ENCODE results near the gene FNIP2.

DNA sequence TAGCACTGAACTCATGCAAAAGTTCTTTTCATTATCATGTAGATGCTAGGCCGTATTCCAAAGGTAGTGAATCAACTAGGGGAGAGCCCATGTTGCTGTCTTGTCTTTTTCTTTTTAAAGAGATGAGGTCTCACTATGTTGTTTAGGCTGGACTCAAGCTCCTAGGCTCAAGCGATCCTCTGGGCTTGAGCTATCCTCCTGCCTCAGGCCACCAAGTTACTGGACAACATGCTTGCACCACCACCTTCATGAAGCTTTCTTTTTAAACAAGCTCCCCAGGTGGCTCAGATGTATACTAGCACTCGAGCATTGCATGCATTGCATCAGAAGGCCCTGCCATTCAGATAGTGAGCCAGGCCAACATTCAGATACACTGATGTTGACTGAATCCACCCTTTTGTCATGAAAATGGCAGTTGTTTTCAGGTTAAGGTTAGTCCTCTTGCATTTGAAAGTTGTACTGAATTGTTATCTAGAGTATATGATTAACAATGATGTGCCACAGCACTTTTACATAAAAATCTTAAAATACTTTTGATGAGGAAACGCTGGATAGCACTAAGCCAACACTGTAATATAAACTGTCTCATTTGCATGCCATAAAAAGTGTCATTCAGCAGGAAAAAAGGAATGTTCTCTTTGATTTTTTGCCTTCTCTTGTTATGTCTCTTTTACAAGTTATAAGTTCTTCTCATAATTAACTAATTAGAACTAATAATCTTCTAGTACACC is 76.7 kb downstream of the FNIP2 start:
- TF ChIP-seq SIX5 (IDR thresholded peaks at IDR 0.05; ENCODE audit: low read depth, low read length, severe bottlenecking), result no peak
- TF ChIP-seq MYC (IDR thresholded peaks at IDR 0.05; ENCODE audit: insufficient read depth, insufficient read length, insufficient replicate concordance, low read length, severe bottlenecking), result no peak
- TF ChIP-seq, protein P1, sequence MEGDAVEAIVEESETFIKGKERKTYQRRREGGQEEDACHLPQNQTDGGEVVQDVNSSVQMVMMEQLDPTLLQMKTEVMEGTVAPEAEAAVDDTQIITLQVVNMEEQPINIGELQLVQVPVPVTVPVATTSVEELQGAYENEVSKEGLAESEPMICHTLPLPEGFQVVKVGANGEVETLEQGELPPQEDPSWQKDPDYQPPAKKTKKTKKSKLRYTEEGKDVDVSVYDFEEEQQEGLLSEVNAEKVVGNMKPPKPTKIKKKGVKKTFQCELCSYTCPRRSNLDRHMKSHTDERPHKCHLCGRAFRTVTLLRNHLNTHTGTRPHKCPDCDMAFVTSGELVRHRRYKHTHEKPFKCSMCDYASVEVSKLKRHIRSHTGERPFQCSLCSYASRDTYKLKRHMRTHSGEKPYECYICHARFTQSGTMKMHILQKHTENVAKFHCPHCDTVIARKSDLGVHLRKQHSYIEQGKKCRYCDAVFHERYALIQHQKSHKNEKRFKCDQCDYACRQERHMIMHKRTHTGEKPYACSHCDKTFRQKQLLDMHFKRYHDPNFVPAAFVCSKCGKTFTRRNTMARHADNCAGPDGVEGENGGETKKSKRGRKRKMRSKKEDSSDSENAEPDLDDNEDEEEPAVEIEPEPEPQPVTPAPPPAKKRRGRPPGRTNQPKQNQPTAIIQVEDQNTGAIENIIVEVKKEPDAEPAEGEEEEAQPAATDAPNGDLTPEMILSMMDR (IDR thresholded peaks at IDR 0.05 in 2 of 3, conservative IDR thresholded peaks at IDR 0.05 in 1 of 3; ENCODE audit: control insufficient read depth in 2 of 3, extremely low read depth in 1 of 3, insufficient read depth in 1 of 3, low read depth in 3 of 3, low read length in 3 of 3), result no peak
- no peak for TF ChIP-seq CREB1 (IDR thresholded peaks at IDR 0.05; ENCODE audit: low read depth)
- TF ChIP-seq, protein P2, sequence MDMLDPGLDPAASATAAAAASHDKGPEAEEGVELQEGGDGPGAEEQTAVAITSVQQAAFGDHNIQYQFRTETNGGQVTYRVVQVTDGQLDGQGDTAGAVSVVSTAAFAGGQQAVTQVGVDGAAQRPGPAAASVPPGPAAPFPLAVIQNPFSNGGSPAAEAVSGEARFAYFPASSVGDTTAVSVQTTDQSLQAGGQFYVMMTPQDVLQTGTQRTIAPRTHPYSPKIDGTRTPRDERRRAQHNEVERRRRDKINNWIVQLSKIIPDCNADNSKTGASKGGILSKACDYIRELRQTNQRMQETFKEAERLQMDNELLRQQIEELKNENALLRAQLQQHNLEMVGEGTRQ (IDR thresholded peaks at IDR 0.05; ENCODE audit: borderline replicate concordance, low read depth, low read length), result no peak
- TF ChIP-seq POLR2A (IDR thresholded peaks at IDR 0.05; ENCODE audit: low read depth, low read length), result no peak
- TF ChIP-seq CHD2 (IDR thresholded peaks at IDR 0.05; ENCODE audit: borderline replicate concordance, low read depth, low read length), result no peak

Data from GM12878 (cell line).